ENCODE data around the gene DNAJB13.

The DNAJB13 gene

GRCh38 chr11:73990730-73991129, 39.9 kb downstream of the DNAJB13 start:
- Histone ChIP-seq H3K4me3 (ENCODE audit: insufficient read depth, low read length, poor library complexity, severe bottlenecking) (no peak overlapping the region), H3F3A (ENCODE audit: insufficient read depth) (0 out of 2 replicates have a peak, but pooled peaks cover 3% of the 10 kb centered on the region), H2AFZ (ENCODE audit: low read depth, low read length, severe bottlenecking) (no peak overlapping the region), H3K79me2 (ENCODE audit: insufficient read depth, low read length) (no peaks in the 10 kb centered on the region), H3K4me2 (ENCODE audit: low read depth, low read length, poor library complexity, severe bottlenecking) (no peak overlapping the region), H3K27ac (ENCODE audit: low read depth, low read length) (no peak overlapping the region), H3K9ac (ENCODE audit: low read length) (no peak overlapping the region), H3K36me3 (ENCODE audit: low read length) (no peaks in the 10 kb centered on the region), H3K27me3 (ENCODE audit: low read length) (no peaks in the 10 kb centered on the region), H3K9me2 (replicated peaks; ENCODE audit: insufficient read depth, low read length) (no peaks in the 10 kb centered on the region), H3K9me3 (ENCODE audit: insufficient read depth, low read length) (no peaks in the 10 kb centered on the region), H4K20me1 (ENCODE audit: low read depth, low read length) (no peaks in the 10 kb centered on the region)
- no peak for TF ChIP-seq EZH2phosphoT487 (conservative IDR thresholded peaks at IDR 0.05; ENCODE audit: low read length)
- TF ChIP-seq, protein P1, sequence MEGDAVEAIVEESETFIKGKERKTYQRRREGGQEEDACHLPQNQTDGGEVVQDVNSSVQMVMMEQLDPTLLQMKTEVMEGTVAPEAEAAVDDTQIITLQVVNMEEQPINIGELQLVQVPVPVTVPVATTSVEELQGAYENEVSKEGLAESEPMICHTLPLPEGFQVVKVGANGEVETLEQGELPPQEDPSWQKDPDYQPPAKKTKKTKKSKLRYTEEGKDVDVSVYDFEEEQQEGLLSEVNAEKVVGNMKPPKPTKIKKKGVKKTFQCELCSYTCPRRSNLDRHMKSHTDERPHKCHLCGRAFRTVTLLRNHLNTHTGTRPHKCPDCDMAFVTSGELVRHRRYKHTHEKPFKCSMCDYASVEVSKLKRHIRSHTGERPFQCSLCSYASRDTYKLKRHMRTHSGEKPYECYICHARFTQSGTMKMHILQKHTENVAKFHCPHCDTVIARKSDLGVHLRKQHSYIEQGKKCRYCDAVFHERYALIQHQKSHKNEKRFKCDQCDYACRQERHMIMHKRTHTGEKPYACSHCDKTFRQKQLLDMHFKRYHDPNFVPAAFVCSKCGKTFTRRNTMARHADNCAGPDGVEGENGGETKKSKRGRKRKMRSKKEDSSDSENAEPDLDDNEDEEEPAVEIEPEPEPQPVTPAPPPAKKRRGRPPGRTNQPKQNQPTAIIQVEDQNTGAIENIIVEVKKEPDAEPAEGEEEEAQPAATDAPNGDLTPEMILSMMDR (IDR thresholded peaks at IDR 0.05; ENCODE audit: insufficient read depth, low read length, poor library complexity, severe bottlenecking) = no peak

GRCh38 chr11:73991471-73992006, 40.7 kb downstream of the DNAJB13 start:
- Histone ChIP-seq H3F3A (ENCODE audit: insufficient read depth) (0 out of 2 replicates have a peak, but pooled peaks cover 4% of the 10 kb centered on the region), H3K9me2 (replicated peaks; ENCODE audit: insufficient read depth, low read length) (no peaks in the 10 kb centered on the region), H3K4me2 (ENCODE audit: low read depth, low read length, poor library complexity, severe bottlenecking) (no peak overlapping the region), H3K4me3 (ENCODE audit: insufficient read depth, low read length, poor library complexity, severe bottlenecking) (no peak overlapping the region), H3K27ac (ENCODE audit: low read depth, low read length) (no peak overlapping the region), H2AFZ (ENCODE audit: low read depth, low read length, severe bottlenecking) (no peak overlapping the region), H3K9me3 (ENCODE audit: insufficient read depth, low read length) (no peaks in the 10 kb centered on the region), H4K20me1 (ENCODE audit: low read depth, low read length) (no peaks in the 10 kb centered on the region), H3K36me3 (ENCODE audit: low read length) (no peaks in the 10 kb centered on the region), H3K27me3 (ENCODE audit: low read length) (no peaks in the 10 kb centered on the region), H3K79me2 (ENCODE audit: insufficient read depth, low read length) (no peaks in the 10 kb centered on the region), H3K9ac (ENCODE audit: low read length) (no peak overlapping the region)
- TF ChIP-seq, protein P1 (IDR thresholded peaks at IDR 0.05; ENCODE audit: insufficient read depth, low read length, poor library complexity, severe bottlenecking) = no peak
- no peak for TF ChIP-seq EZH2phosphoT487 (conservative IDR thresholded peaks at IDR 0.05; ENCODE audit: low read length)

- Histone ChIP-seq H3K9me2 (replicated peaks; ENCODE audit: insufficient read depth, low read length) (no peaks in the 10 kb centered on the region), H2AFZ (ENCODE audit: low read depth, low read length, severe bottlenecking) (no peak overlapping the region), H3K36me3 (ENCODE audit: low read length) (no peaks in the 10 kb centered on the region), H3K4me2 (ENCODE audit: low read depth, low read length, poor library complexity, severe bottlenecking) (peak overlapping the region; percentile 19), H3K27me3 (ENCODE audit: low read length) (no peaks in the 10 kb centered on the region), H4K20me1 (ENCODE audit: low read depth, low read length) (no peaks in the 10 kb centered on the region), H3F3A (ENCODE audit: insufficient read depth) (0 out of 2 replicates have a peak, but pooled peaks cover 7% of the 10 kb centered on the region), H3K27ac (ENCODE audit: low read depth, low read length) (peak overlapping the region; percentile 28), H3K9ac (ENCODE audit: low read length) (no peak overlapping the region), H3K4me3 (ENCODE audit: insufficient read depth, low read length, poor library complexity, severe bottlenecking) (no peak overlapping the region), H3K9me3 (ENCODE audit: insufficient read depth, low read length) (no peaks in the 10 kb centered on the region), H3K79me2 (ENCODE audit: insufficient read depth, low read length) (no peaks in the 10 kb centered on the region)
- TF ChIP-seq EZH2phosphoT487 (conservative IDR thresholded peaks at IDR 0.05; ENCODE audit: low read length) = no peak
- TF ChIP-seq, protein P1 (IDR thresholded peaks at IDR 0.05; ENCODE audit: insufficient read depth, low read length, poor library complexity, severe bottlenecking) = no peak
Measured at GRCh38 chr11:73995247-73995646, 44.4 kb downstream of the DNAJB13 start.

All from SU-DHL-6 (cell line).